ENCODE measurements around the gene DDI2. TPM values are rescaled to one million over a fixed set of nuclear protein-coding genes. Genes with fewer than 3 reads are reported as not detected.
"Not testable (repeated sequence)": the region's sequence is repeated elsewhere in the genome, so short reads cannot be mapped to it uniquely, and the experiment has no call there.

Gene DDI2
- total RNA-seq, 1 experiment from 2014 or later: 7.6 TPM

- Histone ChIP-seq H3K4me3 (no peak overlapping the region), H3K36me3 (no peaks in the 10 kb centered on the region), H3K9me3 (peaks cover 5% of the 10 kb centered on the region; the same call in 1 of the 2 replicates), H3K27me3 (no peaks in the 10 kb centered on the region)
- DNase-seq: no peak
Observed at GRCh38 chr1:15681349-15682292, 64.4 kb downstream of the DDI2 start.

- Histone ChIP-seq H3K4me3 (no peak overlapping the region), H3K27me3 (no peaks in the 10 kb centered on the region), H3K9me3 (peaks cover 5% of the 10 kb centered on the region; the same call in 1 of the 2 replicates), H3K36me3 (no peaks in the 10 kb centered on the region)
- DNase-seq: no peak
Observed at GRCh38 chr1:15682936-15683341, 65.7 kb downstream of the DDI2 start.

- H3K4me3 ChIP-seq: peak overlapping the region; percentile 58
- H3K27me3 ChIP-seq: no peaks in the 10 kb centered on the region
- no peak for DNase-seq
- no peaks in the 10 kb centered on the region for H3K36me3 ChIP-seq
- peaks cover 5% of the 10 kb centered on the region; the same call in 1 of the 2 replicates for H3K9me3 ChIP-seq
Observed at GRCh38 chr1:15683345-15684039, 66.2 kb downstream of the DDI2 start.

GRCh38 chr1:15684042-15684461 is 66.8 kb downstream of the DDI2 start, which contains the start of gene PLEKHM2:
Gene PLEKHM2, plus strand, starts transcription at chr1:15684320. Its CDS starts 239 bp downstream, at chr1:15684559.
- H3K9me3 ChIP-seq: peaks cover 5% of the 10 kb centered on the region; the same call in 1 of the 2 replicates
- DNase-seq: peak; percentile 36
- H3K4me3 ChIP-seq: peak within 1 kb of the TSS; percentile 80
- no peaks in the 10 kb centered on the region for H3K27me3 ChIP-seq
- H3K36me3 ChIP-seq: no peaks in the 10 kb centered on the region

GRCh38 chr1:15684468-15685291 is 67.4 kb downstream of the DDI2 start:
- DNase-seq: peak; percentile 39
- H3K36me3 ChIP-seq: no peaks in the 10 kb centered on the region
- H3K9me3 ChIP-seq: no peaks in the 10 kb centered on the region
- no peaks in the 10 kb centered on the region for H3K27me3 ChIP-seq
- peak overlapping the region; percentile 80 for H3K4me3 ChIP-seq

- 0 out of 2 replicates have a peak, but pooled peaks cover 2% of the 10 kb centered on the region for H3K36me3 ChIP-seq
- H3K27me3 ChIP-seq: no peaks in the 10 kb centered on the region
- peak overlapping the region; percentile 80 for H3K4me3 ChIP-seq
- H3K9me3 ChIP-seq: no peaks in the 10 kb centered on the region
- DNase-seq: no peak
Observed at GRCh38 chr1:15685820-15686219, 68.6 kb downstream of the DDI2 start.

- no peak for DNase-seq
- 0 out of 2 replicates have a peak, but pooled peaks cover 2% of the 10 kb centered on the region for H3K36me3 ChIP-seq
- H3K4me3 ChIP-seq: no peak overlapping the region
- H3K27me3 ChIP-seq: no peaks in the 10 kb centered on the region
- no peaks in the 10 kb centered on the region for H3K9me3 ChIP-seq
Observed at GRCh38 chr1:15687446-15687845, 70.2 kb downstream of the DDI2 start.

- Histone ChIP-seq H3K4me3 (no peak overlapping the region), H3K9me3 (no peaks in the 10 kb centered on the region), H3K36me3 (0 out of 2 replicates have a peak, but pooled peaks cover 6% of the 10 kb centered on the region), H3K27me3 (no peaks in the 10 kb centered on the region)
- no peak for DNase-seq
Observed at GRCh38 chr1:15690317-15690716, 73.1 kb downstream of the DDI2 start.

- Histone ChIP-seq H3K27me3 (no peaks in the 10 kb centered on the region), H3K4me3 (no peak overlapping the region), H3K9me3 (no peaks in the 10 kb centered on the region), H3K36me3 (0 out of 2 replicates have a peak, but pooled peaks cover 7% of the 10 kb centered on the region)
- DNase-seq: no peak
Observed at GRCh38 chr1:15691434-15692032, 74.3 kb downstream of the DDI2 start.

- H3K9me3 ChIP-seq: no peaks in the 10 kb centered on the region
- no peak overlapping the region for H3K4me3 ChIP-seq
- peaks cover 7% of the 10 kb centered on the region; the same call in 1 of the 2 replicates for H3K36me3 ChIP-seq
- DNase-seq: no peak
- H3K27me3 ChIP-seq: no peaks in the 10 kb centered on the region
Observed at GRCh38 chr1:15692121-15692682, 74.9 kb downstream of the DDI2 start.

- no peak for DNase-seq
- Histone ChIP-seq H3K36me3 (peaks cover 7% of the 10 kb centered on the region; the same call in 1 of the 2 replicates), H3K4me3 (no peak overlapping the region), H3K27me3 (no peaks in the 10 kb centered on the region), H3K9me3 (no peaks in the 10 kb centered on the region)
Observed at GRCh38 chr1:15693371-15693770, 76.1 kb downstream of the DDI2 start.

- no peaks in the 10 kb centered on the region for H3K9me3 ChIP-seq
- peaks cover 4% of the 10 kb centered on the region; the same call in 1 of the 2 replicates for H3K36me3 ChIP-seq
- no peaks in the 10 kb centered on the region for H3K27me3 ChIP-seq
- no peak for DNase-seq
- no peak overlapping the region for H3K4me3 ChIP-seq
Observed at GRCh38 chr1:15696956-15697521, 79.8 kb downstream of the DDI2 start.

- no peak overlapping the region for H3K4me3 ChIP-seq
- DNase-seq: no peak
- no peaks in the 10 kb centered on the region for H3K9me3 ChIP-seq
- no peaks in the 10 kb centered on the region for H3K27me3 ChIP-seq
- peaks cover 4% of the 10 kb centered on the region; the same call in 1 of the 2 replicates for H3K36me3 ChIP-seq
Observed at GRCh38 chr1:15698201-15698600, 80.9 kb downstream of the DDI2 start.

- H3K9me3 ChIP-seq, H3K36me3 ChIP-seq, DNase-seq, H3K4me3 ChIP-seq, H3K27me3 ChIP-seq: not testable (repeated sequence)
Observed at GRCh38 chr1:15699321-15699720, 82.1 kb downstream of the DDI2 start.

- H3K27me3 ChIP-seq: no peaks in the 10 kb centered on the region
- no peaks in the 10 kb centered on the region for H3K9me3 ChIP-seq
- H3K4me3 ChIP-seq: no peak overlapping the region
- peaks cover 8% of the 10 kb centered on the region for H3K36me3 ChIP-seq
- no peak for DNase-seq
Observed at GRCh38 chr1:15700508-15700907, 83.2 kb downstream of the DDI2 start.

All from MG63 (cell line).